Measurements from ENCODE around the gene OLFM3.

- TF ChIP-seq EZH2phosphoT487 (IDR thresholded peaks at IDR 0.05; ENCODE audit: borderline replicate concordance, low read depth) (no peak), CTCF (IDR thresholded peaks at IDR 0.05) (no peak), MEF2A (IDR thresholded peaks at IDR 0.05; ENCODE audit: borderline replicate concordance, low read depth) (no peak), EP300 (IDR thresholded peaks at IDR 0.05; ENCODE audit: borderline replicate concordance in 1 of 2, low read depth in 1 of 2, low read length in 1 of 2) (no peak), RCOR1 (IDR thresholded peaks at IDR 0.05; ENCODE audit: low read length) (no peak), TAF1 (IDR thresholded peaks at IDR 0.05; ENCODE audit: borderline replicate concordance, low read depth, low read length) (no peak), FOXJ3 (CRISPR knock-in tag; IDR thresholded peaks at IDR 0.05) (no peak), POLR2AphosphoS5 (IDR thresholded peaks at IDR 0.05; ENCODE audit: low read depth, low read length) (no peak), GATA2 (CRISPR knock-in tag; IDR thresholded peaks at IDR 0.05) (no peak)
- TF ChIP-seq, protein P1, sequence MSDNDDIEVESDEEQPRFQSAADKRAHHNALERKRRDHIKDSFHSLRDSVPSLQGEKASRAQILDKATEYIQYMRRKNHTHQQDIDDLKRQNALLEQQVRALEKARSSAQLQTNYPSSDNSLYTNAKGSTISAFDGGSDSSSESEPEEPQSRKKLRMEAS (IDR thresholded peaks at IDR 0.05; ENCODE audit: low read depth): no peak
Measured at GRCh38 chr1:101849356-101849755, 147.4 kb downstream of the OLFM3 start.
